Kidney (tissue), 14 donors: ENCODE measurements around the gene SPATA16. TPM values are rescaled to one million over a fixed set of nuclear protein-coding genes. Genes with fewer than 3 reads are reported as not detected.

Experiments used
- DNase-seq, 5 donors: peaks; one replicate each; pipeline ENCODE4 v3.0.0-alpha.2; 2013 to 2020
- FAIRE-seq: peaks from 2 replicates; lab custom pipeline; 2012; peaks lifted over from hg19 to GRCh38; lab: Jason Lieb, UNC
- H3K27ac ChIP-seq, 2 donors: one replicate each; pipeline ENCODE4 v1.7.0; 2013; ENCODE audit warnings: low read depth in 2 of 2, low read length in 2 of 2, inconsistent platforms in 1 of 2
- H3K27me3 ChIP-seq: one replicate; pipeline ENCODE4 v1.7.1; 2013; ENCODE audit warnings: low read length, inconsistent platforms; ENCODE audit not compliant: control insufficient read depth, insufficient read depth
- H3K36me3 ChIP-seq, 3 donors: one replicate each; pipeline versions ENCODE4 v1.7.0 to v1.7.1; 2013; ENCODE audit warnings: low read length in 3 of 3, control low read depth in 1 of 3, inconsistent platforms in 1 of 3; ENCODE audit not compliant: insufficient read depth in 3 of 3, control insufficient read depth in 2 of 3
- H3K4me1 ChIP-seq, 3 donors: one replicate each; pipeline versions ENCODE4 v1.7.0 to v1.7.1; 2013; ENCODE audit warnings: low read length in 3 of 3, inconsistent platforms in 1 of 3, low read depth in 1 of 3; ENCODE audit not compliant: control insufficient read depth in 2 of 3, insufficient read depth in 2 of 3
- H3K4me3 ChIP-seq, 3 donors: one replicate each; pipeline versions ENCODE4 v1.7.0 to v1.8.1; 2013; ENCODE audit warnings: low read length in 3 of 3, control low read depth in 1 of 3, inconsistent platforms in 1 of 3
- H3K9ac ChIP-seq, 3 donors: one replicate each; pipeline versions ENCODE4 v1.7.0 to v1.7.1; 2013; ENCODE audit warnings: low read length in 3 of 3, control low read depth in 1 of 3, inconsistent platforms in 1 of 3
- H3K9me3 ChIP-seq, 3 donors: one replicate each; pipeline versions ENCODE4 v1.7.0 to v1.7.1; 2013; ENCODE audit warnings: low read length in 3 of 3, control low read depth in 1 of 3, inconsistent platforms in 1 of 3; ENCODE audit not compliant: control insufficient read depth in 2 of 3, insufficient read depth in 1 of 3
- CTCF ChIP-seq: IDR thresholded peaks from 3 replicates; pipeline ENCODE4 v1.5.1; 2012; ENCODE audit warnings: mild to moderate bottlenecking, moderate library complexity, borderline replicate concordance; ENCODE audit not compliant: insufficient read depth; ENCODE audit errors: extremely low read depth
- intact Hi-C: fragments of 100-400 bp; cut with DNase I; formaldehyde crosslinking; loops from one replicate; pipeline ENCODE4 v1.11.1; 2022
- polyA plus RNA-seq: library from polyadenylated mRNA; stranded (reverse); fragments of 350-450 nt; fragmentation: Illumina TruSeq; extraction: RNeasy Lipid Tissue Mini Kit (QIAGEN cat#74804); gene quantifications from one replicate; pipeline ENCODE4 v1.2.3, GENCODE V29; 2014; ENCODE audit warnings: low read depth, low replicate concordance; ENCODE audit not compliant: insufficient read depth
- total RNA-seq: library from RNA; stranded (reverse); fragmentation: NEBNext Ultra II Directional; extraction: Animal tissue kit (Norgen Biotek cat#: 25700); gene quantifications from one replicate; pipeline ENCODE4 v1.2.1, GENCODE V29; 2021
- donor health status: control.
- donor health status: control.
- donor health status: control.
- donor health status: control.
- donor health status: control.
- donor health status: DM: yes; HTN: yes; CAD: no.
- donor health status: Normal renal cell carcinoma (clear cell type).

The SPATA16 gene
- total and polyA plus RNA-seq, 2 donors from 2014 or later = 0.17 TPM; not detected in 1

GRCh38 chr3:172855037-172855436 lies 286.0 kb downstream of the SPATA16 start:
- no peak overlapping the region for H3K4me3 ChIP-seq
- H3K4me1 ChIP-seq = no peaks in the 10 kb centered on the region
- FAIRE-seq = no peak
- no peaks in the 10 kb centered on the region for H3K36me3 ChIP-seq
- H3K9me3 ChIP-seq = no peaks in the 10 kb centered on the region
- no peak for DNase-seq
- no peaks in the 10 kb centered on the region for H3K27me3 ChIP-seq
- TF ChIP-seq CTCF = no peak
- intact Hi-C loops = no loop called here
- no peak overlapping the region for H3K9ac ChIP-seq
- no peak overlapping the region for H3K27ac ChIP-seq

GRCh38 chr3:172853921-172854666 lies 286.9 kb downstream of the SPATA16 start:
- no peak for DNase-seq
- TF ChIP-seq CTCF = no peak
- Histone ChIP-seq H3K9ac (no peak overlapping the region), H3K36me3 (no peaks in the 10 kb centered on the region), H3K9me3 (no peaks in the 10 kb centered on the region), H3K4me3 (no peak overlapping the region), H3K27me3 (no peaks in the 10 kb centered on the region), H3K27ac (no peak overlapping the region), H3K4me1 (no peaks in the 10 kb centered on the region)
- FAIRE-seq = no peak
- intact Hi-C loops = no loop called here

GRCh38 chr3:172853005-172853404 lies 288.0 kb downstream of the SPATA16 start:
- Histone ChIP-seq H3K9ac (no peak overlapping the region), H3K9me3 (no peaks in the 10 kb centered on the region), H3K27me3 (no peaks in the 10 kb centered on the region), H3K4me1 (no peaks in the 10 kb centered on the region), H3K27ac (no peak overlapping the region), H3K4me3 (no peak overlapping the region), H3K36me3 (no peaks in the 10 kb centered on the region)
- DNase-seq = no peak
- no peak for FAIRE-seq
- intact Hi-C loops = no loop called here
- no peak for TF ChIP-seq CTCF
